Activated T-cell treated with anti-CD3 and anti-CD28 coated beads, Interleukin-2, amount 50 U/mL, for 1 hour (primary cell): ENCODE measurements around the gene DPAGT1.
"Not testable (repeated sequence)": the region's sequence is repeated elsewhere in the genome, so short reads cannot be mapped to it uniquely, and the experiment has no call there.

ENCODE experiments used
- DNase-seq: peaks from one replicate; pipeline ENCODE4 v3.0.0-alpha.2; 2020

The DPAGT1 gene

GRCh38 chr11:119092880-119093842, 8.5 kb downstream of the DPAGT1 start:
- no peak for DNase-seq

GRCh38 chr11:119091966-119092879, 9.4 kb downstream of the DPAGT1 start:
- no peak for DNase-seq

GRCh38 chr11:119091178-119091577, 10.5 kb downstream of the DPAGT1 start:
- DNase-seq = no peak

- DNase-seq = no peak
Measured at GRCh38 chr11:119089319-119089718, 12.3 kb downstream of the DPAGT1 start.

GRCh38 chr11:119088406-119088805, 13.2 kb downstream of the DPAGT1 start:
- no peak for DNase-seq

- no peak for DNase-seq
Measured at GRCh38 chr11:119087747-119088241, 13.9 kb downstream of the DPAGT1 start.

- DNase-seq = no peak
Measured at GRCh38 chr11:119087123-119087522, 14.5 kb downstream of the DPAGT1 start.

GRCh38 chr11:119085437-119085847, 16.2 kb downstream of the DPAGT1 start:
- DNase-seq = no peak

- DNase-seq = peak; percentile 93
Measured at GRCh38 chr11:119084663-119085436, 16.8 kb downstream of the DPAGT1 start, which contains the start of gene HMBS. TSS of gene HMBS (plus strand) at chr11:119084881. CDS start at chr11:119085034, 153 bp downstream.

- DNase-seq = no peak
Measured at GRCh38 chr11:119081682-119082260, 19.9 kb downstream of the DPAGT1 start.

GRCh38 chr11:119078675-119079420, 22.8 kb downstream of the DPAGT1 start:
- DNase-seq = no peak

GRCh38 chr11:119077839-119078238, 23.8 kb downstream of the DPAGT1 start:
- DNase-seq = no peak

- DNase-seq = peak; percentile 95
Measured at GRCh38 chr11:119067371-119068222, 34.1 kb downstream of the DPAGT1 start, which contains the start of gene VPS11. TSS of gene VPS11 (plus strand) at chr11:119067818. CDS start at chr11:119067824, 6 bp downstream.

- peak; percentile 40 for DNase-seq
Measured at GRCh38 chr11:119065369-119065768, 36.3 kb downstream of the DPAGT1 start.

GRCh38 chr11:119062779-119063178, 38.9 kb downstream of the DPAGT1 start:
- DNase-seq = no peak

GRCh38 chr11:119061256-119061655, 40.4 kb downstream of the DPAGT1 start:
- DNase-seq = no peak

GRCh38 chr11:119059128-119059527, 42.5 kb downstream of the DPAGT1 start:
- not testable (repeated sequence) for DNase-seq

GRCh38 chr11:119057000-119057769, 44.5 kb downstream of the DPAGT1 start, which contains the start of gene HYOU1:
TSS of gene HYOU1 (minus strand) at chr11:119057205. CDS start at chr11:119056160, 1,045 bp downstream.
- peak; percentile 98 for DNase-seq

GRCh38 chr11:119056421-119056999, 45.1 kb downstream of the DPAGT1 start:
- DNase-seq = peak; percentile 57
